Activated T-helper 1 cell treated with anti-CD3 and anti-CD28 coated beads, Interleukin-12 subunit alpha, Interleukin-12 subunit beta, Interleukin-2, Interleukin-4 antibody, amounts not matched to agents 30 ng/mL and 10 ng/mL and 1 ng/mL, durations not matched to agents 14 hours and 24 hours and 36 hours (primary cell): Measurements from ENCODE around the gene IFNA4. TPM values are rescaled to one million over a fixed set of nuclear protein-coding genes. Genes with fewer than 3 reads are reported as not detected.
"Not testable (repeated sequence)": the region's sequence is repeated elsewhere in the genome, so short reads cannot be mapped to it uniquely, and the experiment has no call there.

Experiments
- DNase-seq: peaks from one replicate; pipeline ENCODE4 v3.0.0; 2021; ENCODE audit warnings: low spot score
- H3K27ac Mint-ChIP-seq: one replicate; pipeline ENCODE4 v1.8.0; 2021; ENCODE audit warnings: mild to moderate bottlenecking, mixed read lengths
- H3K27me3 Mint-ChIP-seq: one replicate; pipeline ENCODE4 v1.8.0; 2022; ENCODE audit warnings: mild to moderate bottlenecking, moderate library complexity, mixed read lengths; ENCODE audit not compliant: insufficient read depth
- H3K36me3 Mint-ChIP-seq: one replicate; pipeline ENCODE4 v1.8.0; 2021; ENCODE audit warnings: low read depth, mixed read lengths
- H3K4me1 Mint-ChIP-seq: one replicate; pipeline ENCODE4 v1.8.0; 2021; ENCODE audit warnings: low read depth, mixed read lengths
- H3K4me3 Mint-ChIP-seq: one replicate; pipeline ENCODE4 v1.8.0; 2021; ENCODE audit warnings: mild to moderate bottlenecking, moderate library complexity, mixed read lengths
- H3K9me3 Mint-ChIP-seq: one replicate; pipeline ENCODE4 v1.8.0; 2021; ENCODE audit warnings: mixed read lengths
- intact Hi-C: fragments of 100-400 bp; cut with micrococcal nuclease; formaldehyde crosslinking; loops from one replicate; pipeline ENCODE4 v1.15.1; 2024
- total RNA-seq: library from RNA; stranded (reverse); gene quantifications from 2 replicates; pipeline ENCODE4 v1.2.3, GENCODE V29; 2022

IFNA4 gene
- total RNA-seq, result not detected in 2 replicates

DNA sequence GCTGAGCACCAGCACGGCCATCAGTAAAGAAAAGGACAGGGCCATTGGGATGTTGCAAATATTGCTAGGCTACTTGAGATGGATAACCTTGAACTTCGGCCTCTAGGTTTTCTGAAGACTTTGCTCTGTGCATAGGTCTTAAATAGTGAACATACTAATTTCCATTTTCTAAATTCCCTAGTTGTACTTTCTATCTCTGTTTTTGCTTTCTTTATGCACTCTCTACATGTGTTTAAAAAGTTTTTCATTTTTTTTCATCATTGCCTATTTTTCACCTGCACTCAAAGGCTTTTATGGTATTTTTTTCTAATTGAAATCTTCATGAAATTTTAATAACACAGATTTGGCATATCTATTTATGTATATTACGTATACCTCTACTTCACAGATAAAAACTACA is at the start of gene IFNA4:
TSS of gene IFNA4 (minus strand) at position 101 of the 400 bp plus-strand sequence. CDS start at position 45, 56 bp downstream.
- intact Hi-C loops, H3K27ac Mint-ChIP-seq, H3K4me1 Mint-ChIP-seq: not testable (repeated sequence)

DNA sequence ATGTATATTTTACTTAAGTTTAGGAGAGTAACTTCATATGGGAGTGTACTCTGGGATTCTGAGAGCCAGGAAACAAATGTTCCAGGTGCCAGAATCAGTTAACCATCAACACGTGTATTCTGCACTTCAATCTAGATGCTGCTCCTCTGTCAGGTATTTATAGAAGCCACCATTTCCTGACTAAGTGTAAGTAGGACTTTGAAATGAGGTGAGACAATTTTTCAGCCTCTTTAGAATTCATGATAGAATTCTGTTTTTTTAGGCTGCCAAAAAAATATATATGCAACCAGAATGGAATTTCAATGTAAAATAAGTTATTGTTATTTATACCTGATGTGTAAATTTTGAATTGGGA is 49.0 kb upstream of the IFNA4 start:
- intact Hi-C loops, DNase-seq, H3K9me3 Mint-ChIP-seq, H3K27ac Mint-ChIP-seq, H3K4me1 Mint-ChIP-seq, H3K36me3 Mint-ChIP-seq, H3K4me3 Mint-ChIP-seq: not testable (repeated sequence)
- H3K27me3 Mint-ChIP-seq, result peaks cover 16% of the 10 kb centered on the region

More for the DNA sequence above, at the start of gene IFNA4:
- H3K36me3 Mint-ChIP-seq, DNase-seq, H3K9me3 Mint-ChIP-seq, H3K4me3 Mint-ChIP-seq: not testable (repeated sequence)
- H3K27me3 Mint-ChIP-seq, result peaks cover 16% of the 10 kb centered on the region

DNA sequence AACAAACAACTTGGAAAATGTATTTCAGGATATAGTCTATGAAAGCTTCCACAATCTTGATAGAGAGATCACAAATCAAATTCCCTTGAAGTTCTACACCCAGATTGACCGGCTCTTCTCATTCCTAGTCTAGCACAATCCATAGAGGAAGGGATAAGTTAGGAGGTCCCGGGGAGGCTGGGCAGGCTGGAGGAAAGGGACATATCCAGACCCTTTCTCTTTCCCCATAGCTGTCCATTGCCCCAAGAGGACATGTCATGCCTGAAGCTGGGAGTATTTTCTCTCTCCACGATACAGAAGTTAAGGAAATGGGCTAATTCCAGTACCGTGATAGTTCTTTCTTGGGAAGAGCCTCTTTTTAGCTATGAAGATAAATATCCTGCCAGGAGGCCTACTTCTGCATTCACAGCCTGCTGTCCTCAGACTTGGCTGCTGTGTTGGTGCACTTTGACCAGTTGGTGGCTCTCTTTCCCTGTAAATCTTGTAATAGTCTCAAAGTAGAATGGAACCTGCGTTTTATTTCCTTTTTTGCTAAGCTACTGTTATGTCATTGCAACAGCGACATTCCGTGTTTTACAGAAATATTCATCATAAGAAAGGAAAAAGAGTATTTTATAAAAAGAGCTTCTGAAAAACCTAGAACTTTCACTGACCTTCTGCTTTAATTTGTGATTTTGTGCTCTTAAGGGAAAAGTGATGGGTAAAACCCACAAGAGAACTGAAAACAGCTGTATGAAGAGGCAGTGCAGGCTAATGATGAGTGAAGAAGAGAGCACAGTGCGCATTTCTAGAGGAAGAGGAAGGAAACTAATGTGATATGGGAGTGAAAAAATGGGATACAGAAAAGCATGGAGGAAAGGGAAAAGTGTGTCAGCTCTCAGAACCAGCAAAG is 48.3 kb upstream of the IFNA4 start:
- peaks cover 12% of the 10 kb centered on the region for H3K27me3 Mint-ChIP-seq
- H3K4me3 Mint-ChIP-seq, H3K36me3 Mint-ChIP-seq, DNase-seq, H3K27ac Mint-ChIP-seq, H3K4me1 Mint-ChIP-seq, H3K9me3 Mint-ChIP-seq: not testable (repeated sequence)
- intact Hi-C loops, result loop anchor here (1.0 to 2.0 kb wide), 3 partner anchors 161 to 554 kb away; no protein-coding TSS in a partner anchor

DNA sequence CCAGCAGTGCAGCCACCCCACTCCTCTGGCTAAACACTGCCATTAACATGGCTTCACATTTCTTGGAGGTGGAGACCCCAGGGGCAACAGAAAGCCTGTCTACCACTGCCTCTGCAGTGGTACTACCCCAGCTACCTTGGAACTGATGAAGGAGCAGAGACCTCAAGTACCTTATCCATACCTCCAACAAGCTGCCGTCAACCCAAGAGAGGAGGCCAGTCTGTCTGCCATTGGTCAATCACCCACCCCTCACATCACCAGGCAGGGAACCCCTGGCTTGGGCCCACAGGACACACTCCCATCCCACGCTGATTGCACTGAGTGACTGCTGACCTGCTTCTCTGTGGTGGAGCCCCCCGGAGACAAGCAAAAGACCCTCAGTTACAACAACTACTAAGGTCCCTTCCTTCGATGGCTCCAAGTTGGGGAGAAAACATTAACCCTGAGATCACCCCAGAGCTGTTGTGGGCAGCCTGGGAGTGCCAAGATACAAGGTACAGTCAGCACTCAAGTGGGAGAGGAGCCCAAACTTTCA is 46.8 kb upstream of the IFNA4 start:
- no peaks in the 10 kb centered on the region for H3K36me3 Mint-ChIP-seq
- no peak for DNase-seq
- H3K9me3 Mint-ChIP-seq, result no peaks in the 10 kb centered on the region
- H3K4me1 Mint-ChIP-seq, result no peaks in the 10 kb centered on the region
- peaks cover 16% of the 10 kb centered on the region for H3K27me3 Mint-ChIP-seq
- intact Hi-C loops, result loop anchor here (2.0 kb wide), 2 partner anchors 163 to 221 kb away; no protein-coding TSS in a partner anchor
- no peak overlapping the region for H3K4me3 Mint-ChIP-seq
- no peak overlapping the region for H3K27ac Mint-ChIP-seq

DNA sequence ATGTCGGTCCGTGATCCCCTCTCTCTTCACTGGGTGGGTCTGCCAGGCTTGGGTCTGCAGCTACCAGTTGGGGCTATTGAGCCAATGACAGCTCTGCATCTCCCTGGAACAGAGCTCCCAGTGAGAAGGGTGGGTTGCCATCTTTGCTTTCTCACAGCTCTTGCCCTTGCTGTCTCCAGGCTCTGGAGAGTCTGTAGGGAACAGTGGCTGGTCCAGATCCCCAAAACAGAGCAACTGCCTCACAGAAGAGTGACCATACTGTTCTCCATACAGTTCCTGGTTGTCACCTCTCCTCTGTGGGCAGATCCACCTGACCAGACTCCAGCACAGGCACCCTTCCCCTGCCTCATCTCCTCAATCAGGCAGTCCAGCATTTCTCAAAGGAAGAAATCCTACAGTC is 45.9 kb upstream of the IFNA4 start:
- H3K4me3 Mint-ChIP-seq, result no peak overlapping the region
- H3K27ac Mint-ChIP-seq, result no peak overlapping the region
- intact Hi-C loops, result no loop called here
- H3K27me3 Mint-ChIP-seq, result peaks cover 12% of the 10 kb centered on the region
- H3K9me3 Mint-ChIP-seq, result no peaks in the 10 kb centered on the region
- H3K36me3 Mint-ChIP-seq, result no peaks in the 10 kb centered on the region
- no peak for DNase-seq
- H3K4me1 Mint-ChIP-seq, result no peaks in the 10 kb centered on the region

DNA sequence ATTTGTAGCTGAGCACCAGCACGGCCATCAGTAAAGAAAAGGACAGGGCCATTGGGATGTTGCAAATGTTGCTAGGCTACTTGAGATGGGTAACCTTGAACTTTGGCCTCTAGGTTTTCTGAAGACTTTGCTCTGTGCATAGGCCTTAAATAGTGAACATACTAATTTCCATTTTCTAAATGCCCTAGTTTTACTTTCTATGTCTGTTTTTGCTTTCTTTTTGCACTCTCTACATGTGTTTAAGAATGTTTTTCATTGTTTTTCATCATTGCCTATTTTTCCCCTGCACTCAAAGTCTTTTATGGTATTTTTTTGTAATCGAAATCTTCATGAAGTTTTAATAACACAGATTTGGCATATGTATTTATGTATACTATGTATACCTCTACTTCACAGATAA is 40.7 kb upstream of the IFNA4 start, which contains the start of gene IFNA17:
TSS of gene IFNA17 (minus strand) at position 101 of the 400 bp plus-strand sequence. CDS start at position 52, 49 bp downstream.
- Mint-ChIP-seq H3K9me3 (no peaks in the 10 kb centered on the region), H3K27ac (no peak within 1 kb of the TSS), H3K4me3 (no peak within 1 kb of the TSS), H3K27me3 (peaks cover 8% of the 10 kb centered on the region), H3K4me1 (no peaks in the 10 kb centered on the region), H3K36me3 (no peaks in the 10 kb centered on the region)
- DNase-seq, result no peak
- intact Hi-C loops, result no loop called here

DNA sequence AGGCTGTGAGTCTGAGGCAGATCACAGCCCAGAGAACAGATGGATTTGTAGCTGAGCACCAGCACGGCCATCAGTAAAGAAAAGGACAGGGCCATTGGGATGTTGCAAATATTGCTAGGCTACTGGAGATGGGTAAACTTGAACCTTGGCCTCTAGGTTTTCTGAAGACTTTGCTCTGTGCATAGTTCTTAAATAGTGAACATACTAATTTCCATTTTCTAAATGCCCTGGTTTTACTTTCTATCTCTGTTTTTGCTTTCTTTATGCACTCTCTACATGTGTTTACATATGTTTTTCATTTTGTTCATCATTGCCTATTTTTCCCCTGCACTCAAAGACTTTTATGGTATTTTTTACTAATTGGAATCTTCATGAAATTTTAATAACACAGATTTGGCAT is 29.8 kb upstream of the IFNA4 start, which contains the start of gene IFNA16:
TSS of gene IFNA16 (minus strand) at position 101 of the 400 bp plus-strand sequence. CDS start at position 95, 6 bp downstream.
- H3K9me3 Mint-ChIP-seq, H3K4me3 Mint-ChIP-seq, H3K36me3 Mint-ChIP-seq, intact Hi-C loops, DNase-seq, H3K4me1 Mint-ChIP-seq, H3K27ac Mint-ChIP-seq: not testable (repeated sequence)
- H3K27me3 Mint-ChIP-seq, result peaks cover 33% of the 10 kb centered on the region

DNA sequence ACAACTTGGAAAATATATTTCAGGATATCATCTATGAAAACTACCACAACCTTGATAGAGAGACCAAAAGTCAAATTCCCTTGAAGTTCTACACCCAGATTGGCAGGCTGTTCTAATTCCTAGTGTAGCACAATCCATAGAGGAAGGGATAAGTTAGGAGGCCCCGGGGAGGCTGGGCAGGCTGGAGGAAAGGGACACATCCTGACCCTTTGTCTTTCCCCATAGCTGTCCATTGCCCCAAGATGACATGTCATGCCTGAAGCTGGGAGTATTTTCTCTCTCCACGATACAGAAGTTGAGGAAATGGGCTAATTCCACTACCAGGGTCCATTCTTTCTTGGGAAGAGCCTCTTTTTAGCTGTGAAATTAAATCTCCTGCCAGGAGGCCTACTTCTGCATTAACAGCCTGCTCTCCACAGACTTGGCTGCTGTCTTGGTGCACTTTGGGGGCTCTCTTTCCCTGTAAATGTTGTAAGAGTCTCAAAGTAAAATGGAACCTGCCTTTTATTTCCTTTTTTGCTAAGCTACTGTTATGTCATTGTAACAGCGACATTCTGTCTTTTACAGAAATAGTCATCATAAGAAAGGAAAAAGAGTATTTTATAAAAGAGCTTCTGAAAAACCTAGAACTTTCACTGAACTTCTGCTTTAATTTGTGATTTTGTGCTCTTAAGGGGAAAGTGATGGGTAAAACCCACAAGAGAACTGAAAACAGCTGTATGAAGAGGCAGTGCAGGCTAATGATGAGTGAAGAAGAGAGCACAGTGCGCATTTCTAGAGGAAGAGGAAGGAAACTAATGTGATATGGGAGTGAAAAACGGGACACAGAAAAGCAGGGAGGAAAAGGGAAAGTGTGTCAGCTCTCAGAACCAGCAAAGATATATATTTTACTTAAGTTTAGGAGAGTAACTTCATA is 26.3 kb upstream of the IFNA4 start:
- H3K4me1 Mint-ChIP-seq, H3K36me3 Mint-ChIP-seq, intact Hi-C loops, H3K27ac Mint-ChIP-seq, DNase-seq, H3K4me3 Mint-ChIP-seq, H3K9me3 Mint-ChIP-seq: not testable (repeated sequence)
- peaks cover 30% of the 10 kb centered on the region for H3K27me3 Mint-ChIP-seq

DNA sequence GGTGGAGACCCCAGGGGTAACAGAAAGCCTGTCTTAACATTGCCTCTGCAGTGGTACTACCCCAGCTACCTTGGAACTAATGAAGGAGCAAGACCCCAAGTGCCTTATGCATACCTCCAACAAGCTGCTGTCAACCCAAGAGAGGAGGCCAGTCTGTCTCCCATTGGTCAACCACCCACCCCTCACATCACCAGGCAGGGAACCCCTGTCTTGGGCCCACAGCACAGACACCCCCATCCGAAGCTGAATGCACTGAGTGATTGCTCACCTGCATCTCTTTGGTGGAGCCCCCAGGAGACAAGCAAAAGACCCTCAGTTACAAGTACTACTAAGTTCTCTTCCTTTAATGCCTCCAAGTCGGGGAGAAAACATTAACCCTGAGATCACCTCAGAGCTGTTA is 24.8 kb upstream of the IFNA4 start:
- intact Hi-C loops, result not testable (repeated sequence)

DNA sequence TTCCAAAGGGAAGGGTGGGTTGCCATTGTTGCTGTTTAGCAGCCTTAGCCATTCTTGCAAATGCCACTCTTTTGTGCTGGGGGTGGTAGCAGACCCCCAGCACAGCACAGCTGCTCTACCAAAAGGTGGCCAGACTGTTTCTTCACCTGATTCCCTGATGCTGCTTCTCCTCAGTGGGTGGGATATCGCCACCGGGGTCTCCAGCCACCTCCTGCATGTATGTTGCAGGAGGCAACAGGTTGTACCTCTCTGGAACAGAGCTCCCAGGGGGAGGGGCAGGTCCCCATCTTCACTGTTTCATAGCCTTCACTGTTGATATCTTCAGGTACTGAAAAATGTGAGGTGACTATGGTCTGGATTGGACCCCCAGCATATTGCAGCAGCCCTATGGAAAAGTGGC is 23.4 kb upstream of the IFNA4 start:
- H3K4me1 Mint-ChIP-seq, H3K27ac Mint-ChIP-seq, H3K36me3 Mint-ChIP-seq, H3K4me3 Mint-ChIP-seq, H3K9me3 Mint-ChIP-seq, intact Hi-C loops, DNase-seq: not testable (repeated sequence)
- H3K27me3 Mint-ChIP-seq, result peaks cover 15% of the 10 kb centered on the region

More for the DNA sequence above, 24.8 kb upstream of the IFNA4 start:
- not testable (repeated sequence) for DNase-seq, H3K4me1 Mint-ChIP-seq, H3K9me3 Mint-ChIP-seq, H3K36me3 Mint-ChIP-seq, H3K27ac Mint-ChIP-seq, H3K4me3 Mint-ChIP-seq
- peaks cover 20% of the 10 kb centered on the region for H3K27me3 Mint-ChIP-seq

DNA sequence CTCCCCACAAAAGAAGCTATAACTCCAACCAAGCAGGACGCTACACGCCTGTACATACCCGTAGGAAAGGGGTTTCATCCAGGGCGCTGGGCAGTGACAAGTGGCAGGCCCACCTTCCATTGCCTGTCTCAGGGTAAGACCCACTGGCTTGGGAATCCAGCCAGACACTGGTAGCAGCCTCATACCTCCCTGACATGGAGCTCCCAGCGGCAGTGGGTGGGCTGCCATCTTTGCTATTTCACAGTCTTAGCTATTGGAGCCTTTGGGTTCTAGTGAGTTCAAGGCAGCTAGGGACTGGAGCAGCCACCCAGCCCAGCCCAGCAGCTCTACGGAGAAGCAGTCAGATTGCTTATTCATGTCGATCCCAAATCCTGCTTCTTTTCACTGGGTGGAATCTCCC is 22.9 kb upstream of the IFNA4 start:
- no peaks in the 10 kb centered on the region for H3K9me3 Mint-ChIP-seq
- H3K27me3 Mint-ChIP-seq, result peaks cover 15% of the 10 kb centered on the region
- no peak overlapping the region for H3K4me3 Mint-ChIP-seq
- intact Hi-C loops, result no loop called here
- no peaks in the 10 kb centered on the region for H3K36me3 Mint-ChIP-seq
- DNase-seq, result no peak
- H3K4me1 Mint-ChIP-seq, result no peaks in the 10 kb centered on the region
- no peak overlapping the region for H3K27ac Mint-ChIP-seq

DNA sequence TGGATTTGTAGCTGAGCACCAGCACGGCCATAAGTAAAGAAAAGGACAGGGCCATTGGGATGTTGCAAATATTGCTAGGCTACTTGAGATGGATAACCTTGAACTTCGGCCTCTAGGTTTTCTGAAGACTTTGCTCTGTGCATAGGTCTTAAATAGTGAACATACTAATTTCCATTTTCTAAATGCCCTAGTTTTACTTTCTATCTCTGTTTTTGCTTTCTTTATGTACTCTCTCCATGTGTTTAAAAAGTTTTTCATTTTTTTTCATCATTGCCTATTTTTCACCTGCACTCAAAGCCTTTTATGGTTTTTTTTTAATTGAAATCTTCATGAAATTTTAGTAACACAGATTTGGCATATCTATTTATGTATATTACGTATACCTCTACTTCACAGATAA is 19.7 kb upstream of the IFNA4 start, which contains the start of gene IFNA10:
TSS of gene IFNA10 (minus strand) at position 101 of the 400 bp plus-strand sequence. CDS start at position 55, 46 bp downstream.
- H3K9me3 Mint-ChIP-seq, intact Hi-C loops, H3K4me1 Mint-ChIP-seq: not testable (repeated sequence)

More for the DNA sequence above, 19.7 kb upstream of the IFNA4 start, which contains the start of gene IFNA10:
- not testable (repeated sequence) for DNase-seq, H3K36me3 Mint-ChIP-seq, H3K4me3 Mint-ChIP-seq, H3K27ac Mint-ChIP-seq
- H3K27me3 Mint-ChIP-seq, result peaks cover 20% of the 10 kb centered on the region
